Measurements from ENCODE around the gene SLC25A21.

GRCh38 chr14:37203423-37203822, 31.0 kb upstream of the SLC25A21 start:
- TF ChIP-seq POLR2A (IDR thresholded peaks at IDR 0.05; ENCODE audit: low read depth, low read length) (no peak), TAF1 (IDR thresholded peaks at IDR 0.05; ENCODE audit: borderline replicate concordance, low read depth, low read length) (no peak)
